Midbrain (tissue), 1 donor: ENCODE results near the gene TANGO6.
"Not testable (repeated sequence)": the region's sequence is repeated elsewhere in the genome, so short reads cannot be mapped to it uniquely, and the experiment has no call there.

ENCODE experiments used
- DNase-seq: peaks from one replicate; lab custom pipeline; 2025; lab: John Stamatoyannopoulos, UW

Gene TANGO6

GRCh38 chr16:68843482-68844210 is at the start of gene TANGO6:
TANGO6 (plus strand) TSS chr16:68843531; CDS start chr16:68843618, 87 bp downstream.
- peak; percentile 85 for DNase-seq

GRCh38 chr16:68798398-68798797 is 44.9 kb upstream of the TANGO6 start:
- DNase-seq = no peak

- DNase-seq = peak; percentile 71
These were observed 43.0 kb upstream of the TANGO6 start for GRCh38 chr16:68800257-68800875.

- DNase-seq = no peak
These were observed 41.1 kb upstream of the TANGO6 start for GRCh38 chr16:68802190-68802589.

GRCh38 chr16:68806422-68806821 is 36.9 kb upstream of the TANGO6 start:
- no peak for DNase-seq

GRCh38 chr16:68806981-68807380 is 36.4 kb upstream of the TANGO6 start:
- no peak for DNase-seq

GRCh38 chr16:68814516-68814915 is 28.8 kb upstream of the TANGO6 start:
- DNase-seq = no peak

GRCh38 chr16:68823401-68824135 is 19.8 kb upstream of the TANGO6 start:
- DNase-seq = no peak

- no peak for DNase-seq
These were observed 17.9 kb upstream of the TANGO6 start for GRCh38 chr16:68825427-68825826.

GRCh38 chr16:68826652-68827051 is 16.7 kb upstream of the TANGO6 start:
- no peak for DNase-seq

- DNase-seq = no peak
These were observed 10.1 kb upstream of the TANGO6 start for GRCh38 chr16:68833251-68833650.

- DNase-seq = no peak
These were observed 8.8 kb upstream of the TANGO6 start for GRCh38 chr16:68834550-68834949.

GRCh38 chr16:68835970-68836369 is 7.4 kb upstream of the TANGO6 start:
- no peak for DNase-seq

- no peak for DNase-seq
These were observed 3.5 kb upstream of the TANGO6 start for GRCh38 chr16:68839831-68840230.

GRCh38 chr16:68842964-68843481 is 308 bp upstream of the TANGO6 start:
- DNase-seq = not testable (repeated sequence)

GRCh38 chr16:68844211-68844564 is 857 bp downstream of the TANGO6 start:
- no peak for DNase-seq

- DNase-seq = no peak
These were observed 5.5 kb downstream of the TANGO6 start for GRCh38 chr16:68848786-68849185.

GRCh38 chr16:68850481-68850880 is 7.2 kb downstream of the TANGO6 start:
- no peak for DNase-seq

GRCh38 chr16:68851601-68852000 is 8.3 kb downstream of the TANGO6 start:
- DNase-seq = no peak

GRCh38 chr16:68857479-68857878 is 14.1 kb downstream of the TANGO6 start:
- no peak for DNase-seq

- DNase-seq = no peak
These were observed 16.5 kb downstream of the TANGO6 start for GRCh38 chr16:68859828-68860227.

GRCh38 chr16:68860978-68861892 is 17.9 kb downstream of the TANGO6 start:
- no peak for DNase-seq
